Measurements from ENCODE around the gene MYRF.

The MYRF gene

DNA sequence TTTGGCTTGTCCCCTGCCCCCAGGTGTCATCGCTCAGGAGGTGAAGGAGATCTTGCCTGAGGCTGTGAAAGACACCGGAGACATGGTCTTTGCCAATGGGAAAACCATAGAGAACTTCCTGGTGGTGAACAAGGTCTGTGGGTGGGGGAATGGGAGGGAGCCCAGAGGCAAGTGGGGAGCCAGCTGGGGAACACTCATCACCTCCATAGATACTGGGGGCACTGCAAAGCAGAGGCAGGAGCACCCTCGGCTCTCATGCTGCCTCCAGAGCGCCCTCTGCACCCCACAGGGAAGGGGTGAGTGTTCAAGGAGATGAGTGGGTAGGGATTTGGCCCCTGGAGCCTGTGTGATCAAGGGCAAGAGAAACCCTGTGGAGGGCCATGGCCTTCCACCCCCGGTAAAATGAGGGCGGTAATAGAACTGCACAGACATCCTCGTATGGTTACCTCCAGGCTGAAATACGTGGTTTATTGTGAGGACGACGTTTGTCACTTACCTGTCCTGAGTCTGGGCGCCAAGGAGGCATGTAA is 26.0 kb downstream of the MYRF start:
- DNase-seq = no peak

- DNase-seq = no peak
Measured at GRCh38 chr11:61778920-61779650, 26.6 kb downstream of the MYRF start.

GRCh38 chr11:61779666-61780525 is 27.5 kb downstream of the MYRF start:
- no peak for DNase-seq

DNA sequence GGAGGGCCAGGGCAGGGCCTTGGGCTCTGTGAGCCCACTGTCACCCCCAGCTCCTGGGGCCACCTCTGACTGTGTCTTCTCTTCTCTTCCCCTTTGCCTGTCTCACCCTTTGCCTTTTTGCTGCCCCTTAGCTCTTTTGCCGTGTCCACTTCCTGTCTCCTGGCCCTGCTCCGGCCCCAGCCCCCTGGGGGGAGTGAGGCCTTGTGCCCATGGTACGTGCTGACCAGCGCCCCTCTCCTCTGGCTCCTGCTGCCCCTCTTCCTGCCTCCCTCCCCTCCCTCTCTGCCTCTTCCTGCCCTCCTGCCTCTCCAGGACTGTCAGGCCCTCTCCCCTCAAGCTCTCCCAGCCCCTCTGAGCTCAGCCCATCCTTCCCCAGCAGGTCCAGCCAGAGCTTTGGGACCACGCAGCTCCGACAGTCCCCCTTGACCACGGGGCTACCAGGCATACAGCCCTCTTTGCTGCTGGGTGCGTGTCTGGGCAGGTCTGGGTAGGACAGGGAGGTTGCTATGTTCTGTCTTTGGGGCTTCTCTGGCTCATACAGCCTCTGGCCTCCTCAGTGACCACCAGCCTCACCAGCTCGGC is 28.2 kb downstream of the MYRF start:
- no peak for DNase-seq

- DNase-seq = no peak
Measured at GRCh38 chr11:61781585-61781984, 29.1 kb downstream of the MYRF start.

GRCh38 chr11:61782299-61782698 is 29.9 kb downstream of the MYRF start:
- DNase-seq = no peak

DNA sequence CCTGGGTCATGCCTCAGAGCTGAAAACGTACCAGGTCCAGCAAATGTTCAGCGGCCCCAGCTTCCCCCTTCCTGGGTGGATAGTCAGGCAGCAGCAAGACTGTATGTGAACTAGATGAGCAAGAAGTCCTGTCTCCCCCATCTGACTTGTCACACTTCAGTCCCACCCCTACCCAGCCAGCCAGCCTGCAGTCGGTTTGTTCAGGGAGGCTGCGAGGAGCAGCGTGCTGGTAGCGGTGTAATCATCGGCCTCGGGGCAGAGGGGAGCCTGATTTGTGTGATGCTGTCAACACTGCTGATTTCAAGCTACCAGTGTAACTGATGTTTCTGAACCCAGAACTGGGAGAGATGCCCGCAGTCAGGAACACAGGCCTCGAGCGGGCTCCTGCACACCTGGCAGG is 30.4 kb downstream of the MYRF start:
- DNase-seq = no peak

GRCh38 chr11:61783717-61784505 is 31.5 kb downstream of the MYRF start:
- no peak for DNase-seq

GRCh38 chr11:61784506-61784805 is 32.0 kb downstream of the MYRF start:
- DNase-seq = no peak

- DNase-seq = no peak
Measured at GRCh38 chr11:61785837-61786402, 33.5 kb downstream of the MYRF start.

DNA sequence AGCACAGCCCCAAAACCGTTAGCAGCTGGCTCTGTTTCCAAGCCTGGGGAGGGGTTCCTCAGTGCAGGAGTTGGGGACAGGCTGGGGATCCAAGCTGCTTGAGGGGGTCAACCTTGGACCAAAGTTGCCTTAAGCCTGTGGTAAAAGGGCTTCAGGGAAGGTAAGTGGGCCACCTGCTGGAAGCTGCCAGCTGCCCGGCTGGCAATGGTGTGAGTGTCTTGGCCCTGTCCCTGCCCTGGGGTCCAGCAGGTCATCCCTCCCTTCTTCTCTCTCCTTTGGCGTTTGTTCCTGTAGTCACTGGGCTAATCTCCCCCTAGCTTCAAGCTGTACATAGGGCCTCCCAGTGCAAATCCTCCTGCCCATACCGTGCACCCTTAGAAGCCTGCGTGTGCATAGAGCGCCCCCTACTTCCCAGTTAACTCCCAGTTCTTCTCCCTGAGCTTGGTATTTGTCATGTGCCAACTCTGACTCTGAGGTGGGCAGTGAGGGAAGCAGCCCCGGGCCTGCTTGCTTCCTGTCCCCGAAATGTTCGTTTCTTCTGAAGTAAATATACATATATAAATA is 35.6 kb downstream of the MYRF start:
- no peak for DNase-seq

- peak; percentile 12 for DNase-seq
Measured at GRCh38 chr11:61791737-61792309, 39.4 kb downstream of the MYRF start.

GRCh38 chr11:61792310-61793082 is 40.1 kb downstream of the MYRF start, which contains the start of the genes FEN1 and TMEM258:
Gene FEN1 (plus strand): TSS chr11:61792911. CDS start chr11:61795362, 2,451 bp downstream.
Gene TMEM258 (minus strand): TSS chr11:61792599. CDS start chr11:61792558, 41 bp downstream.
- DNase-seq = peak; percentile 78

DNA sequence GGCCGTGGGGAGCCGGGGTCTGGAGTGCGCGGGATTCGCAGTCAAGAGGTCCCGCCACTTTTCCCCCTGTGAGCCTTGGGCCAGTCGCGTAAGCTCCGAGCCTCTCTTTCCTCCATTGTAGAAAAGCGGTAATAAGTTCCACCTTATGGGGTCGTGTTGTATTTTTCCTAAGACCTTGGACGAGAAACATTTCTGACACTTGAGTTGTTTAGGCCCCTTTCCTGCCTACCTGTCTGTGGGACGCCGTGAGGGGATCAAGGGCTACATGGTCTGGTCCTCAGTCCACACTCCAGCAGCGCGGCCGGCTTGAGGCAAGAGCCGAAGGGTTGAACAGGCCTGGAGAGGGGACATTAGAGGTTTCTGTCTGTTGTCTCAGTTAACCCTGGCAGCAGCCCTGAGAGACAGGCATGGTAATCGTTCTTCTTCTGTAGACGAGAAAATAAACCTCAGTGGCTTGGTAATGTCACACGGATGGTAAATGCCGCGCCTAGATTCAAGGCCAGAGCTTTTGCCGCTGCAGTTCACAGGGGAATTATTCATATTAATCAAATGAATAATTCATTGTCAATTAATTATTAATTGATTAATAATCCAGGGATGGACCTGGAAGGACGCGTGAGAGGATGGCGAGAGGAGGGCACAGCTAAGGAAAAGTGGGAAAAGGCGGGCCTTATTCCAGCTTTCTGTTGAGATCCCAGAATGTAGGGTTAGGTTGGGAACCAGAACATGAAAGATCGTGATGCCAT is 40.8 kb downstream of the MYRF start:
- no peak for DNase-seq

GRCh38 chr11:61793829-61794204 is 41.4 kb downstream of the MYRF start:
- DNase-seq = no peak

DNA sequence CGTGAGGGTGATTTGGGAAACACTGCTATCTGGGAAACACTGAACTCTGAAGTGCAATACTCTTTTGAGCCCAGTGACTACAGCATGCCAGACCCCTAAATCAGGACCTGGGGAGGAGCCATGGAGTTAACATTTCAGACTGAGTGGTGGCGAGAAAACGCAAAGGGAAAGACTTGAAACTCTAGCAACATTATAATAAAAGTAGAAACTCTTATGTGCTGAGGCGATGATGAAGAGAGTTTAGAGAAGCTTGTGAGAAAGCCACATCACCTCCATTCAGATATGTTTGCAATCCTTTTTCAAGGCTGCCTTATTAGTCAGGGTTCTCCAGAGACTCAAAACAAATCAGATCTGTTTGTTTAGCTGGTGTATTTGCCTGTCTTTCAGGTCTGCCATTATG is 42.1 kb downstream of the MYRF start:
- no peak for DNase-seq

DNA sequence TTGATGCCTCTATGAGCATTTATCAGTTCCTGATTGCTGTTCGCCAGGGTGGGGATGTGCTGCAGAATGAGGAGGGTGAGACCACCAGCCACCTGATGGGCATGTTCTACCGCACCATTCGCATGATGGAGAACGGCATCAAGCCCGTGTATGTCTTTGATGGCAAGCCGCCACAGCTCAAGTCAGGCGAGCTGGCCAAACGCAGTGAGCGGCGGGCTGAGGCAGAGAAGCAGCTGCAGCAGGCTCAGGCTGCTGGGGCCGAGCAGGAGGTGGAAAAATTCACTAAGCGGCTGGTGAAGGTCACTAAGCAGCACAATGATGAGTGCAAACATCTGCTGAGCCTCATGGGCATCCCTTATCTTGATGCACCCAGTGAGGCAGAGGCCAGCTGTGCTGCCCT is 43.0 kb downstream of the MYRF start:
- no peak for DNase-seq

- DNase-seq = no peak
Measured at GRCh38 chr11:61795876-61796526, 43.6 kb downstream of the MYRF start.

- DNase-seq = peak; percentile 55
Measured at GRCh38 chr11:61797263-61797944, 45.0 kb downstream of the MYRF start.
